Ascending aorta (tissue), 2 donors: ENCODE results near the gene CAPN15. TPM values are rescaled to one million over a fixed set of nuclear protein-coding genes. Genes with fewer than 3 reads are reported as not detected.

Source experiments
- DNase-seq, 2 donors: peaks; one replicate each; pipeline ENCODE4 v3.0.0-alpha.2; 2019; ENCODE audit warnings: low spot score in 2 of 2
- H3K27ac ChIP-seq, 2 donors: fragments of 200-600 bp; sonication (generic); one replicate each; pipeline ENCODE4 v1.5.1; 2016 to 2017; ENCODE audit warnings: mild to moderate bottlenecking in 1 of 2
- H3K27me3 ChIP-seq: fragments of 200-600 bp; sonication (generic); one replicate; pipeline ENCODE4 v1.5.1; 2017
- H3K36me3 ChIP-seq, 2 donors: fragments of 200-600 bp; sonication (generic); one replicate each; pipeline ENCODE4 v1.5.1; 2016
- H3K4me1 ChIP-seq, 2 donors: fragments of 200-600 bp; sonication (generic); one replicate each; pipeline ENCODE4 v1.5.1; 2016 to 2017; ENCODE audit warnings: mild to moderate bottlenecking in 1 of 2
- H3K4me3 ChIP-seq, 2 donors: fragments of 200-600 bp; sonication (generic); one replicate each; pipeline ENCODE4 v1.5.1; 2016 to 2017; ENCODE audit warnings: mild to moderate bottlenecking in 1 of 2
- H3K9me3 ChIP-seq, 2 donors: fragments of 200-600 bp; sonication (generic); one replicate each; pipeline ENCODE4 v1.5.1; 2016
- intact Hi-C: fragments of 100-400 bp; cut with DNase I; formaldehyde crosslinking; loops from one replicate; pipeline ENCODE4 v1.15.1; 2023
- total RNA-seq: library from RNA; depleted of rRNA; stranded (reverse); fragments of >200 nt; gene quantifications from one replicate; pipeline ENCODE4 v1.1.0, GENCODE V29; 2016
- TF ChIP-seq, protein P1 (sequence below), 3 experiments: fragments of 200-600 bp in 2 of 3; fragments of 450-650 bp in 1 of 3; sonication (generic) in 2 of 3; IDR thresholded peaks; one replicate each; pipeline ENCODE4 v1.5.1; 2016 to 2019; ENCODE audit warnings: antibody characterized with exemption in 3 of 3, mild to moderate bottlenecking in 1 of 3, moderate library complexity in 1 of 3

CAPN15 gene
- total RNA-seq, 1 donor from 2014 or later: 249 TPM

DNA sequence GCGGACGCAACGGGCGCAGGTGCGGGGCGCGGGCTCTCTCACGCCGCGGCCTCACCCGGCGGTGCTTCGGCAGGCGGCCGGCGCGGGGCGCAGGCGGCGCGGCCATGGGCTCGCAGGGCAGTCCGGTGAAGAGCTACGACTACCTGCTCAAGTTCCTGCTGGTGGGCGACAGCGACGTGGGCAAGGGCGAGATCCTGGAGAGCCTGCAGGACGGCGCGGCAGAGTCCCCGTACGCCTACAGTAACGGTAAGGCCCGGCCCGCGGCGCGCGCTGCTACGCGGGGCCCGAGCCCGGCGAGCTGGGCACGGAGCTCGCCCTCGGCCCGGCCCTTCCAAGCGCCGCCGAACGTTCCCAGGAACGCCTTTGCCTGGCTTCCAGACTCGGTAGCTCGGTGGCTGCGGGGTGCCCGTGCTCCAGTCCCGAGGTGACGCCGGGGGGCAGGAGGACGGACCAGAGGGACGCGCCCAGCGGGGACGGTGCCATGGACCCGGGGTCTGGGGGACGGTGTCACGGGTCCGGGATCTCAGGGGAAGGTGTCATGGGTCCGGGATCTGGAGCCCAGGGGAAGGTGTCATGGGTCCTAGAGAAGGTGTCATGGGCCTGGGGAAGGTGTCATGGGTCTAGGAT, 62.8 kb downstream of the CAPN15 start:
- peak overlapping the region; percentile 82 to 83 for H3K27ac ChIP-seq
- no peaks in the 10 kb centered on the region for H3K27me3 ChIP-seq
- TF ChIP-seq, protein P1, sequence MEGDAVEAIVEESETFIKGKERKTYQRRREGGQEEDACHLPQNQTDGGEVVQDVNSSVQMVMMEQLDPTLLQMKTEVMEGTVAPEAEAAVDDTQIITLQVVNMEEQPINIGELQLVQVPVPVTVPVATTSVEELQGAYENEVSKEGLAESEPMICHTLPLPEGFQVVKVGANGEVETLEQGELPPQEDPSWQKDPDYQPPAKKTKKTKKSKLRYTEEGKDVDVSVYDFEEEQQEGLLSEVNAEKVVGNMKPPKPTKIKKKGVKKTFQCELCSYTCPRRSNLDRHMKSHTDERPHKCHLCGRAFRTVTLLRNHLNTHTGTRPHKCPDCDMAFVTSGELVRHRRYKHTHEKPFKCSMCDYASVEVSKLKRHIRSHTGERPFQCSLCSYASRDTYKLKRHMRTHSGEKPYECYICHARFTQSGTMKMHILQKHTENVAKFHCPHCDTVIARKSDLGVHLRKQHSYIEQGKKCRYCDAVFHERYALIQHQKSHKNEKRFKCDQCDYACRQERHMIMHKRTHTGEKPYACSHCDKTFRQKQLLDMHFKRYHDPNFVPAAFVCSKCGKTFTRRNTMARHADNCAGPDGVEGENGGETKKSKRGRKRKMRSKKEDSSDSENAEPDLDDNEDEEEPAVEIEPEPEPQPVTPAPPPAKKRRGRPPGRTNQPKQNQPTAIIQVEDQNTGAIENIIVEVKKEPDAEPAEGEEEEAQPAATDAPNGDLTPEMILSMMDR (IDR thresholded peaks at IDR 0.05): no peak
- H3K36me3 ChIP-seq: peaks cover 0 to 3% of the 10 kb centered on the region in 2 donors
- DNase-seq: no peak
- H3K4me1 ChIP-seq: peaks cover 8 to 32% of the 10 kb centered on the region in 2 donors
- H3K4me3 ChIP-seq: peak overlapping the region; percentile 85 to 92
- no peaks in the 10 kb centered on the region for H3K9me3 ChIP-seq
- intact Hi-C loops: no loop called here

DNA sequence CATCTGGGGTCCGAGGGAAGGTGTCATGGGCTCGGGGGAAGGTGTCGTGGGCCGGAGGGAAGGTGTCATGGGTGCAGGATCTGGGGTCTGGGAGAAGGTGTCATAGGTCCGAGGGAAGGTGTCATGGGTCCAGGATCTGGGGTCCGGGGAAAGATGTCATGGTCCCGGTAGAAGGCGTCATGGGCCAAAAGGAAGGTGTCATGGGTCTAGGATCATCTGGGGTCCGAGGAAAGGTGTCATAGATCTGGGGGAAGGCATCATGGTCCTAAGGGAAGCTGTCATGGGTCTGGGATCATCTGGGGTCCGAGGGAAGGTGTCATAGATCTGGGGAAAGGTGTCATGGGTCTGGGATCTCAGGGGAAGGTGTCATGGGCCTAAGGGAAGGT, 63.3 kb downstream of the CAPN15 start:
- Histone ChIP-seq H3K4me3 (peak overlapping the region; percentile 85 to 92), H3K27me3 (no peaks in the 10 kb centered on the region), H3K27ac (peak overlapping the region in 1 of 2 donors; percentile 83), H3K36me3 (peaks cover 0 to 3% of the 10 kb centered on the region in 2 donors), H3K4me1 (peaks cover 8 to 32% of the 10 kb centered on the region in 2 donors), H3K9me3 (no peaks in the 10 kb centered on the region)
- no peak for DNase-seq
- TF ChIP-seq, protein P1 (IDR thresholded peaks at IDR 0.05): no peak
- intact Hi-C loops: no loop called here

DNA sequence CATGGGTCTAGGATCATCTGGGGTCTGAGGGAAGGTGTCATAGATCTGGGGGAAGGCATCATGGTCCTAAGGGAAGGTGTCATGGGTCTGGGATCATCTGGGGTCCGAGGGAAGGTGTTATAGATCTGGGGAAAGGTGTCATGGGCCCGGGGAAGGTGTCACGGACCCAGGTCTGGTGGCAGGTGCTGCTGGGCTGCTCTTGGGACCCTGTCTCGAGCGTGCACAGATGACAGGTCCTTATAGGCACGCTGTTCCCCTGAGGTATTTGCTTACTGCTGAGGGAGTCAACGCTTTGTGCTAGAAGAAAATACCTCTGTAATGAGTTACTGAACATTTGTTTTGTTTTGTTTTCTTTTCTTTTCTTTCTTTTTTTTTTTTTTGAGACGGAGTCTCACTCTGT, 63.7 kb downstream of the CAPN15 start:
- Histone ChIP-seq H3K27me3 (no peaks in the 10 kb centered on the region), H3K4me3 (peak overlapping the region; percentile 85 to 92), H3K9me3 (no peaks in the 10 kb centered on the region), H3K27ac (no peak overlapping the region), H3K36me3 (peaks cover 1 to 3% of the 10 kb centered on the region in 2 donors), H3K4me1 (peaks cover 8 to 32% of the 10 kb centered on the region in 2 donors)
- DNase-seq: no peak
- TF ChIP-seq, protein P1 (IDR thresholded peaks at IDR 0.05): no peak
- intact Hi-C loops: no loop called here

DNA sequence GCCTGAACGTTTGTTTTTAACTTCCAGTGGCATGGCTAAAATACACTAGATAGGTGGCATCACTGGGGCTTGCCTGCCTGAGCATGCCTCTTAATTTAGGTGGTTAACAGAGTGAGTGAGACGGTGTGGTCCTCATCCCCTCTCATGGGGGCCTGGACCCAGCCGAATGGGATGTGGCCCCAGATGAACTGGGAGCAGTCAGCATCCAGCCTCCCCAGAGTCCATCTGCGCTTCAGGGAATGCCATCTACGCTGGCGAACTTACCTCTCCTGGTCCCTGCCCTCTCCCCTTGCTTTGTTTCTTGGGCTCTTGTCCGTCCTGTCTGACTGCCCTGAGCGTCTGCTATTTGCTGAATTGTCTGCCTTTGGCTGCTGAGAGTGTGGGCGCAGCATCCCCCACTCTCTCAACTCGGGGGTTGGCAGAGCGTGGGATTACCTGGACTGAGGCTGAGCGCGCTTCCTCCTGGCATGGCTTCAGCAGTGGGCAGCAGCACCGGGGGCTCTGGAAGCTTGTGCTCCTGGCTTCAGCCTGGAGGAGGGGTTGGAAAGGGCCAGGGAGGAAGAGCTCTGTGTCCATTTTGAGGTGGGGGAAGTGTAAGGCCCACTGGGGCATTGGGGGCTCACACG, 64.5 kb downstream of the CAPN15 start:
- TF ChIP-seq, protein P1 (IDR thresholded peaks at IDR 0.05): no peak
- H3K4me3 ChIP-seq: peak overlapping the region in 1 of 2 donors; percentile 92
- H3K36me3 ChIP-seq: peaks cover 5 to 11% of the 10 kb centered on the region in 2 donors
- H3K9me3 ChIP-seq: no peaks in the 10 kb centered on the region
- intact Hi-C loops: no loop called here
- peaks cover 8 to 32% of the 10 kb centered on the region in 2 donors for H3K4me1 ChIP-seq
- H3K27ac ChIP-seq: no peak overlapping the region
- DNase-seq: no peak
- no peaks in the 10 kb centered on the region for H3K27me3 ChIP-seq

DNA sequence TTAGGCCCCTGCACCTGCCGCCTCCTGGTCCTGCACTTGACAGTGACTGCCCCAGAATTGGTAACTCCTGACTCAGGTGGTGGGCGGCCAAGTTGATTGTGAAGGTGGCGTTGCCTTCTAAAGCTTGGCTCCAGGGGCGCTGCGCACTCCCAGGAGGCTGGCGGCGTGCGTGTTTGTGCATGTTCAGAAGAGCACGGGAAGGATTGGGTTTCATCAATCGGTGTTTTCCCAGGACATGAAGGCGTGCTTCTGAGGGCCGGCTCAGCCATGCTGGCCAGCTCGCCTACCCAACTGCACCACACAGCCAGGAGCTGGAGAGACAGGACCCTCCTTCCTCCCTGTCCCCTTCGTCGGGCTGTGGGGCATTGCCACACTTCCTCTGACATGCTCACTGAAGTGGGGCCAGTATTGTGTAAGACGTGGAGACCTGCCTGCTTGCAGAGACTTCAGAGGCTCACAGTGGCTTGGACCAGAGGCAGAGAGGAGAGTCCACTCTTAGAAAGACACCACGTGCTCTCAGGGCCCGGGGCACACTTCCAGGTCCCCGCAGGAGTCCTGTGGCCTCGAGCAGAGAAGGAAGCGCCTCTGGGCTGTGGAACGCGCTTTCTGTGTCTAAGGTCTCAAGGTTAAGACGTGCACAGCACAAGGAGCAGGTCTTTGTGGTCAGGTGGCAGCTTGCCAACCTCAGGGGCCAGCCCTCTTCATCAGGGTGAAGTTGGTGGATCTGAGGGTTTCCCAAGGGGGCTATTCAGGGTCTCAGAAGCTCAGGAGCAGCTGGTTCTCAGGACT, 65.2 kb downstream of the CAPN15 start:
- Histone ChIP-seq H3K27ac (no peak overlapping the region), H3K27me3 (no peaks in the 10 kb centered on the region), H3K4me3 (peak overlapping the region in 1 of 2 donors; percentile 92), H3K9me3 (no peaks in the 10 kb centered on the region), H3K36me3 (peaks cover 5 to 16% of the 10 kb centered on the region in 2 donors), H3K4me1 (peaks cover 8 to 26% of the 10 kb centered on the region in 2 donors)
- TF ChIP-seq, protein P1 (IDR thresholded peaks at IDR 0.05): no peak
- intact Hi-C loops: no loop called here
- peak in 1 of 2 donors; percentile 78 for DNase-seq
